Caco-2 (cell line): ENCODE results near the gene SGCG. TPM values are rescaled to one million over a fixed set of nuclear protein-coding genes. Genes with fewer than 3 reads are reported as not detected.
"Not testable (repeated sequence)": the region's sequence is repeated elsewhere in the genome, so short reads cannot be mapped to it uniquely, and the experiment has no call there.

Experiments used
- BruUV-seq: library from RNA; stranded (reverse); fragments of 400-500 nt; replicated peaks from 2 replicates; lab custom pipeline; 2021; lab: Mats Ljungman, UMichigan
- CTCF ChIA-PET: fragments of 300-600 bp; sonication (Branson Sonifier 250); formaldehyde crosslinking; loops from one replicate; lab custom pipeline; 2022; ENCODE audit warnings: antibody characterized with exemption; lab: Charles Lee
- POLR2A ChIA-PET: fragments of 300-600 bp; sonication (Branson Sonifier 250); formaldehyde crosslinking; loops from one replicate; lab custom pipeline; 2022; ENCODE audit warnings: antibody characterized with exemption; lab: Charles Lee
- DNase-seq, 2 experiments: peaks; one replicate each; pipeline versions ENCODE4 v3.0.0 to v3.0.0-alpha.2; 2020 to 2022
- H3K27me3 ChIP-seq: replicated peaks from 2 replicates; pipeline ENCODE4 v1.6.0; 2011; ENCODE audit warnings: low read length; ENCODE audit not compliant: control insufficient read depth, insufficient read depth
- H3K36me3 ChIP-seq: 2 replicates; pipeline ENCODE4 v1.5.1; 2011; ENCODE audit warnings: low read length; ENCODE audit not compliant: control insufficient read depth, insufficient read depth
- H3K4me1 ChIP-seq: fragments of 250-450 bp; sonication (Bioruptor Pico); 2 replicates; pipeline ENCODE4 v1.5.1; 2020; ENCODE audit warnings: mild to moderate bottlenecking
- H3K4me3 ChIP-seq: 2 replicates; pipeline ENCODE4 v1.5.1; 2011; ENCODE audit warnings: low read depth, mild to moderate bottlenecking, control low read depth, low read length
- H3K9me3 ChIP-seq: fragments of 250-450 bp; sonication (Bioruptor Pico); 2 replicates; pipeline ENCODE4 v1.5.1; 2020; ENCODE audit warnings: mild to moderate bottlenecking, moderate library complexity
- H3K27ac Mint-ChIP-seq: one replicate; pipeline ENCODE4 v1.8.0; 2022; ENCODE audit warnings: mixed read lengths; ENCODE audit not compliant: unreplicated experiment
- H3K27me3 Mint-ChIP-seq: one replicate; pipeline ENCODE4 v1.8.0; 2022; ENCODE audit warnings: mixed read lengths; ENCODE audit not compliant: insufficient read depth, unreplicated experiment
- H3K36me3 Mint-ChIP-seq: one replicate; pipeline ENCODE4 v1.8.0; 2022; ENCODE audit warnings: mild to moderate bottlenecking, mixed read lengths; ENCODE audit not compliant: insufficient read depth, unreplicated experiment
- H3K4me1 Mint-ChIP-seq: one replicate; pipeline ENCODE4 v1.8.0; 2022; ENCODE audit warnings: low read depth, mixed read lengths; ENCODE audit not compliant: unreplicated experiment
- H3K4me3 Mint-ChIP-seq: one replicate; pipeline ENCODE4 v1.8.0; 2022; ENCODE audit warnings: mild to moderate bottlenecking, moderate library complexity, mixed read lengths; ENCODE audit not compliant: unreplicated experiment
- H3K9me3 Mint-ChIP-seq: one replicate; pipeline ENCODE4 v1.8.0; 2022; ENCODE audit warnings: mixed read lengths; ENCODE audit not compliant: unreplicated experiment
- intact Hi-C: fragments of 100-400 bp; cut with micrococcal nuclease; formaldehyde crosslinking; loops from one replicate; pipeline ENCODE4 v1.10.0; 2022; ENCODE audit not compliant: unreplicated experiment
- total RNA-seq: library from RNA; stranded (reverse); gene quantifications from 2 replicates; pipeline ENCODE4 v1.2.3, GENCODE V29; 2022
- TF ChIP-seq, protein P1 (sequence below), 2 experiments: fragments of 200-600 bp in 1 of 2; IDR thresholded peaks; 1 replicate in 1 of 2; 2 replicates in 1 of 2; pipeline versions ENCODE4 v1.5.1 to v1.8.0; 2011 to 2022; ENCODE audit warnings: antibody characterized with exemption in 1 of 2, control low read depth in 1 of 2, inconsistent platforms in 1 of 2, low read depth in 1 of 2, low read length in 1 of 2, mild to moderate bottlenecking in 1 of 2, moderate library complexity in 1 of 2; ENCODE audit not compliant: insufficient read depth in 1 of 2, severe bottlenecking in 1 of 2, unreplicated experiment in 1 of 2

The SGCG gene
- total RNA-seq, 1 experiment from 2014 or later = not detected

DNA sequence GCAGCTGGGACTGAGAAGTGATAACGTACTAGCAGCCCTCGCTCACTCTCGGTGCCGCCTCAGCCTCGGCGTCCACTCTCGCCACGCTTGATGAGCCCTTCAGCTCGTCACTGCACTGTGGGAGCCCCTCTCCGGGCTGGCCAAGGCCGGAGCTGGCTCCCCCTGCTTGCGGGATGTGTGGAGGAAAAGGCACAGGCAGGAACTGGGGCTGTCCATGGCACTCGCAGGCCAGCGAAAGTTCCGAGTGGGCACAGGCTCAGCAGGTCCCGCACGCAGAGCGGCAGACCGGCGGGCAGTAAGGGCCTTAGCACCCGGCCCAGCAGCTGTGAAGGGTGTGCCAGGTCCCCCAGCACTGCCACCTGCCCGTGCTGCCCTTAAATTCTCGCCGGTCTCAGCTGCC is 38.8 kb upstream of the SGCG start:
- Mint-ChIP-seq H3K36me3 (no peaks in the 10 kb centered on the region), H3K27ac (no peak overlapping the region), H3K4me3 (no peak overlapping the region), H3K4me1 (no peaks in the 10 kb centered on the region), H3K9me3 (peaks cover 13% of the 10 kb centered on the region), H3K27me3 (peaks cover 7% of the 10 kb centered on the region)
- intact Hi-C loops = no loop called here
- ChIA-PET POLR2A (no interaction called here), CTCF (no interaction called here)
- Histone ChIP-seq H3K4me1 (no peaks in the 10 kb centered on the region), H3K9me3 (peaks cover 9% of the 10 kb centered on the region; the same call in 1 of the 2 replicates), H3K4me3 (no peak overlapping the region), H3K27me3 (no peaks in the 10 kb centered on the region; the same call in 1 of the 2 replicates), H3K36me3 (no peaks in the 10 kb centered on the region)
- no peak for DNase-seq
- BruUV-seq = no TSS peak
- TF ChIP-seq, protein P1, sequence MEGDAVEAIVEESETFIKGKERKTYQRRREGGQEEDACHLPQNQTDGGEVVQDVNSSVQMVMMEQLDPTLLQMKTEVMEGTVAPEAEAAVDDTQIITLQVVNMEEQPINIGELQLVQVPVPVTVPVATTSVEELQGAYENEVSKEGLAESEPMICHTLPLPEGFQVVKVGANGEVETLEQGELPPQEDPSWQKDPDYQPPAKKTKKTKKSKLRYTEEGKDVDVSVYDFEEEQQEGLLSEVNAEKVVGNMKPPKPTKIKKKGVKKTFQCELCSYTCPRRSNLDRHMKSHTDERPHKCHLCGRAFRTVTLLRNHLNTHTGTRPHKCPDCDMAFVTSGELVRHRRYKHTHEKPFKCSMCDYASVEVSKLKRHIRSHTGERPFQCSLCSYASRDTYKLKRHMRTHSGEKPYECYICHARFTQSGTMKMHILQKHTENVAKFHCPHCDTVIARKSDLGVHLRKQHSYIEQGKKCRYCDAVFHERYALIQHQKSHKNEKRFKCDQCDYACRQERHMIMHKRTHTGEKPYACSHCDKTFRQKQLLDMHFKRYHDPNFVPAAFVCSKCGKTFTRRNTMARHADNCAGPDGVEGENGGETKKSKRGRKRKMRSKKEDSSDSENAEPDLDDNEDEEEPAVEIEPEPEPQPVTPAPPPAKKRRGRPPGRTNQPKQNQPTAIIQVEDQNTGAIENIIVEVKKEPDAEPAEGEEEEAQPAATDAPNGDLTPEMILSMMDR (IDR thresholded peaks at IDR 0.05; ENCODE audit: insufficient read depth in 1 of 2, low read depth in 1 of 2, low read length in 1 of 2, severe bottlenecking in 1 of 2, unreplicated experiment in 1 of 2) = no peak

DNA sequence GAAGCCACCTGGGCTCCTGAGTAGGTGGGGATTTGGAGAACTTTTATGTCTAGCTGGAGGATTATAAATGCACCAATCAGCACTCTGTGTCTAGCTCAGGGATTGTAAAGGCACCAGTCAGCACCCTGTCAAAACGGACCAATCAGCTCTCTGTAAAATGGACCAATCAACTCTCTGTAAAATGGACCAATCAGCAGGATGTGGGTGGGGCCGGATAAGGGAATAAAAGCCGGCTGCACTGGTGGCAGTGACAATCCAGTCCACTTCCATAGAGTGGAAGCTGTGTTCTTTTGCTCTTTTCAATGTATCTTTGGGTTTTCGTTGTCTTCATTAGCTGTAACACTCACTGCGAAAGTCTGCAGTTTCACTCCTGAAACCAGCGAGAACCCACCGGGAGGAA is 38.2 kb upstream of the SGCG start:
- CTCF ChIA-PET, H3K36me3 Mint-ChIP-seq, intact Hi-C loops, H3K9me3 ChIP-seq, H3K4me3 ChIP-seq, H3K36me3 ChIP-seq, H3K4me1 ChIP-seq, DNase-seq, H3K4me3 Mint-ChIP-seq, H3K27me3 ChIP-seq, H3K27me3 Mint-ChIP-seq, H3K27ac Mint-ChIP-seq, POLR2A ChIA-PET, BruUV-seq, H3K4me1 Mint-ChIP-seq: not testable (repeated sequence)
- H3K9me3 Mint-ChIP-seq = peaks cover 13% of the 10 kb centered on the region

DNA sequence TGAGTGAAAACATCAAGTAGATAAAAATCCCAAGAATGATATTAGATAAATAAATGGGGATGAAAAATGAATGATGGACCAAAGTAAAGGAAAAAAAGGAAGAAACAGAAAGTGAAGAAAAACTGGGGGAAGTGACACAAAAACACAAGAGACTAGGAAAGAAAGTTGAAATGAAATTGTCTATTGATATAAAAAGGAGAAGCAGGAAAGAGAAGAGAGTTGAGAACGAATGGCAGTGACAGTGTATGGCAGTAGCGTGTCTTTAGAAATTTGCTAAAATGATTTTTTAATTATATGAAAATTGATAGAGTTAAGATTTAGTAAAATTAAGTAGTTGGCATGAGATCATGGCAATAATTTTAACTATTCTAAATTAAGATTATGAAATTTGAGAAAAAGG is 36.3 kb upstream of the SGCG start:
- intact Hi-C loops = no loop called here
- Histone ChIP-seq H3K36me3 (no peaks in the 10 kb centered on the region), H3K9me3 (peaks cover 9% of the 10 kb centered on the region; the same call in 1 of the 2 replicates), H3K4me1 (no peaks in the 10 kb centered on the region), H3K4me3 (no peak overlapping the region), H3K27me3 (no peaks in the 10 kb centered on the region; the same call in 1 of the 2 replicates)
- Mint-ChIP-seq H3K4me3 (no peak overlapping the region), H3K9me3 (peaks cover 13% of the 10 kb centered on the region), H3K4me1 (no peaks in the 10 kb centered on the region), H3K27ac (no peak overlapping the region), H3K27me3 (peaks cover 7% of the 10 kb centered on the region), H3K36me3 (no peaks in the 10 kb centered on the region)
- TF ChIP-seq, protein P1 (IDR thresholded peaks at IDR 0.05; ENCODE audit: insufficient read depth in 1 of 2, low read depth in 1 of 2, low read length in 1 of 2, severe bottlenecking in 1 of 2, unreplicated experiment in 1 of 2) = no peak
- BruUV-seq = no TSS peak
- DNase-seq = no peak
- CTCF ChIA-PET = no interaction called here
- POLR2A ChIA-PET = no interaction called here

DNA sequence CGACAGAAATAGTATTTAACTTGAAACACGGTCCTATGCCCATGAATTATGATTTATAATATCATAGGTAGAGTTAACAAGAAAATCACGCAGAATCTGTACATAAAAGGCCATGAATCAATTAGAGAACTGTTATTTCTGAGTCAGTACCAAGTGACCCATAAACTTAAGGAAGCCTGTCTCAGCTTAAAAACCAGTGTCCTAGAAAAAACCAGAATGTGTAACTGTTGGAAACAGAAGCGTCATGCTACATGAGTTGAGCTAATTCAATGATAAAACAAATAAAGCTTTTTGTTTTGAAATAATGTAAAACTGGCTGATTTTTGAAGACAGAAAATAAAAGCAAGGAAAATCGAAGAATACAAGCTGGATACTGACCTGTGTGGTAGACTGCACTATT is 34.8 kb upstream of the SGCG start:
- H3K36me3 ChIP-seq = no peaks in the 10 kb centered on the region
- H3K27me3 Mint-ChIP-seq = peaks cover 7% of the 10 kb centered on the region
- DNase-seq = no peak
- H3K4me1 ChIP-seq = no peaks in the 10 kb centered on the region
- intact Hi-C loops = no loop called here
- H3K27ac Mint-ChIP-seq = no peak overlapping the region
- no peak overlapping the region for H3K4me3 Mint-ChIP-seq
- H3K36me3 Mint-ChIP-seq = no peaks in the 10 kb centered on the region
- ChIA-PET POLR2A (no interaction called here), CTCF (no interaction called here)
- no TSS peak for BruUV-seq
- no peaks in the 10 kb centered on the region for H3K4me1 Mint-ChIP-seq
- H3K4me3 ChIP-seq = no peak overlapping the region
- TF ChIP-seq, protein P1 (IDR thresholded peaks at IDR 0.05; ENCODE audit: insufficient read depth in 1 of 2, low read depth in 1 of 2, low read length in 1 of 2, severe bottlenecking in 1 of 2, unreplicated experiment in 1 of 2) = no peak
- H3K27me3 ChIP-seq = no peaks in the 10 kb centered on the region; the same call in 1 of the 2 replicates
- peaks cover 9% of the 10 kb centered on the region; the same call in 1 of the 2 replicates for H3K9me3 ChIP-seq
- peaks cover 13% of the 10 kb centered on the region for H3K9me3 Mint-ChIP-seq
